ENCODE results near the gene TTYH2. TPM values are rescaled to one million over a fixed set of nuclear protein-coding genes. Genes with fewer than 3 reads are reported as not detected.

The TTYH2 gene
- total RNA-seq, 3 donors from 2014 or later (not counting 1 experiment from before 2014, with no cell fraction given), result 4.3 to 7.9 (median 4.8) TPM

GRCh38 chr17:74190807-74191406 is 22.5 kb upstream of the TTYH2 start:
- H3K27ac ChIP-seq (ENCODE audit: low read length), result no peak overlapping the region
- Mint-ChIP-seq H3K36me3 (no peaks in the 10 kb centered on the region), H3K4me1 (no peaks in the 10 kb centered on the region), H3K27ac (no peak overlapping the region), H3K27me3 (ENCODE audit: low read depth in 2 of 2) (peaks cover 9 to 10% of the 10 kb centered on the region in 2 donors), H3K4me3 (no peak overlapping the region), H3K9me3 (no peaks in the 10 kb centered on the region)
- no peaks in the 10 kb centered on the region for H3K9me3 ChIP-seq (ENCODE audit: control insufficient read depth, insufficient read depth, low read length)
- H3K4me3 ChIP-seq (ENCODE audit: low read length), result no peak overlapping the region
- intact Hi-C loops (cut with micrococcal nuclease), result no loop called here
- 67% methylated on average over 4 of the region's 6 CpGs for WGBS (ENCODE audit: insufficient coverage)
- DNase-seq (no peak), ATAC-seq (no peak)
- H3K27me3 ChIP-seq (ENCODE audit: control insufficient read depth, insufficient read depth, low read length), result peaks cover 2% of the 10 kb centered on the region
- no peaks in the 10 kb centered on the region for H3K4me1 ChIP-seq (ENCODE audit: control insufficient read depth, insufficient read depth, low read length)
- TF ChIP-seq, protein P1, sequence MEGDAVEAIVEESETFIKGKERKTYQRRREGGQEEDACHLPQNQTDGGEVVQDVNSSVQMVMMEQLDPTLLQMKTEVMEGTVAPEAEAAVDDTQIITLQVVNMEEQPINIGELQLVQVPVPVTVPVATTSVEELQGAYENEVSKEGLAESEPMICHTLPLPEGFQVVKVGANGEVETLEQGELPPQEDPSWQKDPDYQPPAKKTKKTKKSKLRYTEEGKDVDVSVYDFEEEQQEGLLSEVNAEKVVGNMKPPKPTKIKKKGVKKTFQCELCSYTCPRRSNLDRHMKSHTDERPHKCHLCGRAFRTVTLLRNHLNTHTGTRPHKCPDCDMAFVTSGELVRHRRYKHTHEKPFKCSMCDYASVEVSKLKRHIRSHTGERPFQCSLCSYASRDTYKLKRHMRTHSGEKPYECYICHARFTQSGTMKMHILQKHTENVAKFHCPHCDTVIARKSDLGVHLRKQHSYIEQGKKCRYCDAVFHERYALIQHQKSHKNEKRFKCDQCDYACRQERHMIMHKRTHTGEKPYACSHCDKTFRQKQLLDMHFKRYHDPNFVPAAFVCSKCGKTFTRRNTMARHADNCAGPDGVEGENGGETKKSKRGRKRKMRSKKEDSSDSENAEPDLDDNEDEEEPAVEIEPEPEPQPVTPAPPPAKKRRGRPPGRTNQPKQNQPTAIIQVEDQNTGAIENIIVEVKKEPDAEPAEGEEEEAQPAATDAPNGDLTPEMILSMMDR (IDR thresholded peaks at IDR 0.05), result no peak
- H3K36me3 ChIP-seq (ENCODE audit: control insufficient read depth, insufficient read depth, low read length), result no peaks in the 10 kb centered on the region

- peak in 2 of 3 donors; percentile 28 to 34 for ATAC-seq
Observed at GRCh38 chr17:74192950-74193781, 20.2 kb upstream of the TTYH2 start.

DNA sequence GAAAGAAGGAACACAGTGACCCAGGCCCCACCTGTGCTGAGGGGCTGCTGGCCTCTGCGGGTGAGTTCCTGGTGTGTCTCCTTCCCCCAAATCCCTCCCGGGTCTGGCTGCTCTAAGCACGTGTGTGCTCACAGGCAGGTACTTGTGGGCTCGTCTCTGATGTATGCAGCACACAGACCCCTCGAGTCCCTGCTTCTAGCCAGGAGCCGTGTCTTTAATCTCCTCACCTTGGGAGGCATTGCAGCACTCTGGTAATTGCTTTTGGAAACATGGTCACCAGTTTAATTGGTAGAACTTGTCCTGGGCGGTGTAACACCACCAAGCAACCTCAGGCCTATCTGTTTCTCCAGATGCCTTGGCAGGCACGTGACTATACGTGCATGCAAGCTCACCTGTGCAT is 18.7 kb upstream of the TTYH2 start:
- Mint-ChIP-seq H3K27me3 (ENCODE audit: low read depth in 2 of 2) (peaks cover 4 to 14% of the 10 kb centered on the region in 2 donors), H3K27ac (no peak overlapping the region), H3K36me3 (no peaks in the 10 kb centered on the region), H3K4me1 (peaks cover 2 to 13% of the 10 kb centered on the region in 2 donors), H3K4me3 (no peak overlapping the region), H3K9me3 (no peaks in the 10 kb centered on the region)
- intact Hi-C loops (cut with micrococcal nuclease), result no loop called here
- no peak overlapping the region for H3K4me3 ChIP-seq (ENCODE audit: low read length)
- H3K27ac ChIP-seq (ENCODE audit: low read length), result no peak overlapping the region
- peaks cover 9% of the 10 kb centered on the region for H3K4me1 ChIP-seq (ENCODE audit: control insufficient read depth, insufficient read depth, low read length)
- no peak for DNase-seq
- whole genome bisulfite sequencing (ENCODE audit: insufficient coverage), result 78% methylated on average over 9 of the region's 9 CpGs
- H3K36me3 ChIP-seq (ENCODE audit: control insufficient read depth, insufficient read depth, low read length), result no peaks in the 10 kb centered on the region
- ATAC-seq, result no peak
- TF ChIP-seq, protein P1 (IDR thresholded peaks at IDR 0.05), result no peak
- peaks cover 2% of the 10 kb centered on the region for H3K27me3 ChIP-seq (ENCODE audit: control insufficient read depth, insufficient read depth, low read length)
- no peaks in the 10 kb centered on the region for H3K9me3 ChIP-seq (ENCODE audit: control insufficient read depth, insufficient read depth, low read length)

More at GRCh38 chr17:74192950-74193781, 20.2 kb upstream of the TTYH2 start:
- no peak overlapping the region for H3K27ac ChIP-seq (ENCODE audit: low read length)
- H3K9me3 Mint-ChIP-seq, result no peaks in the 10 kb centered on the region
- intact Hi-C loops (cut with micrococcal nuclease), result no loop called here
- 35% methylated on average over 12 of the region's 12 CpGs for WGBS (ENCODE audit: insufficient coverage)
- H3K27me3 ChIP-seq (ENCODE audit: control insufficient read depth, insufficient read depth, low read length), result peaks cover 2% of the 10 kb centered on the region
- H3K4me1 Mint-ChIP-seq, result no peaks in the 10 kb centered on the region
- no peaks in the 10 kb centered on the region for H3K9me3 ChIP-seq (ENCODE audit: control insufficient read depth, insufficient read depth, low read length)
- H3K4me1 ChIP-seq (ENCODE audit: control insufficient read depth, insufficient read depth, low read length), result no peaks in the 10 kb centered on the region
- no peak overlapping the region for H3K27ac Mint-ChIP-seq
- TF ChIP-seq, protein P1 (IDR thresholded peaks at IDR 0.05), result no peak
- no peaks in the 10 kb centered on the region for H3K36me3 ChIP-seq (ENCODE audit: control insufficient read depth, insufficient read depth, low read length)
- H3K36me3 Mint-ChIP-seq, result no peaks in the 10 kb centered on the region
- no peak overlapping the region for H3K4me3 Mint-ChIP-seq
- H3K27me3 Mint-ChIP-seq (ENCODE audit: low read depth in 2 of 2), result peaks cover 10 to 11% of the 10 kb centered on the region in 2 donors
- H3K4me3 ChIP-seq (ENCODE audit: low read length), result no peak overlapping the region
- DNase-seq, result no peak

Measured in natural killer cell (primary cell).